ENCODE data around the gene FADS6. TPM values are rescaled to one million over a fixed set of nuclear protein-coding genes. Genes with fewer than 3 reads are reported as not detected.
A peak's percentile ranks its signal among the peaks of the same experiment; 100 is the strongest.

FADS6 gene
- total RNA-seq, 1 experiment from 2014 or later: not detected

DNA sequence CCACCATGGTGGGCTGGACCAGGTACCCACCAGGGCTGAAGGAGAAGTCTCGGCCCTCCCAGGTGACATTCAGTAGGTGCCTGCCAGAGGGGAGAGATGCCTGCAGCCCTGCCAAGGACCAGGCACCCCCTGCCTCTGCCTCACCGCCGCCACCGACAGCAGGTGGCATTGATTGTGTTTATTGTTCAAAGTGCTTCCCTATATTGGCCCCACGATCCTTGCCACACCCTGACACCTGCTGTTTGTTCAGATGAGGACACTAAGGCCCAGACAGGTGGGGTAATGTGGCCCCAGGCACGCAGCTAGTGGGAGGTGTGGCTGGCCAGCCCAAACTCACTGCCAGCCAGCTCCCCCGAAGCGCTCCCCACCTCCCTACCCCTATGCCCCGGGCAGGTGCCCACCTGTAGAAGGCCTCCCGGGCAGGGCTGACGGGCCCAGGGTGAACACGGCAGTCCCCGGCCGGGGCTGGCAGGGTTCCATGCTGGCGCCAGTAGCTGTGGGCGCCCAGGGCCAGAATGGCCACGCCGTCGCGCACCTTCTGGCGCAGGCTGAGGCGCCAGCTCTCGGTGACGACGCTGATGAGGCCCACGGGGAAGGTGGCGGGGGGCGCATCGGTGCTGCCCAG lies 41.7 kb downstream of the FADS6 start:
- H3K27me3 ChIP-seq (ENCODE audit: low read length): no peaks in the 10 kb centered on the region
- no peaks in the 10 kb centered on the region for H3K9me3 ChIP-seq (ENCODE audit: low read length)
- H3K79me2 ChIP-seq (ENCODE audit: low read length): no peaks in the 10 kb centered on the region
- DNase-seq: no peak
- H3K4me2 ChIP-seq (ENCODE audit: low read depth, low read length, poor library complexity, severe bottlenecking): no peak overlapping the region
- H2AFZ ChIP-seq (ENCODE audit: low read length): no peak overlapping the region
- H3K4me3 ChIP-seq (ENCODE audit: low read length): no peak overlapping the region
- H3K9me2 ChIP-seq (replicated peaks; ENCODE audit: insufficient read depth, low read length): no peaks in the 10 kb centered on the region
- H3K27ac ChIP-seq (ENCODE audit: low read length): no peak overlapping the region
- H3K36me3 ChIP-seq (ENCODE audit: insufficient read depth, low read length): no peaks in the 10 kb centered on the region
- H3K4me1 ChIP-seq (ENCODE audit: low read length): peaks cover 15% of the 10 kb centered on the region
- no peaks in the 10 kb centered on the region for H4K20me1 ChIP-seq (ENCODE audit: insufficient read depth, low read depth, low read length)
- H3K9ac ChIP-seq (ENCODE audit: low read length): no peak overlapping the region

DNA sequence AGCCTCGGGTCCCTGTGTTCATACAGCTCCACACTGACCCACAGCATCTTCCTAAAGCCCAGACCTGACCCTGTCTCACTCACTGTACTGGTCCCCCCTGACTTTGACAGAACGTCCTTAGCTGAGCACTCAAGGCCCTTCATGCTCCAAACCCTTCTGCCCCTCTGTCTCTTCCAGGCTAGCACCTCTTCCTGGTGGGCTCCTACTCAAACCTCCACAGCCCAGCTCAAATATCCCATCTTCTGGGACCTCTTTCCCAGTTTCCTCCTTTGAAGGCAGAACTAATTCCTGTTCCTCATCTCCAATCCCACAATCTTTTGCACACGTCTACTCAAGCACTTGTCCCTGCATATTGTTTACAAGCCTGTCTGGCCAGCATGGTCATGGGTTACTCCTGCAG lies 42.5 kb downstream of the FADS6 start:
- no peaks in the 10 kb centered on the region for H3K79me2 ChIP-seq (ENCODE audit: low read length)
- no peak for DNase-seq
- H2AFZ ChIP-seq (ENCODE audit: low read length): no peak overlapping the region
- no peak overlapping the region for H3K9ac ChIP-seq (ENCODE audit: low read length)
- no peaks in the 10 kb centered on the region for H3K36me3 ChIP-seq (ENCODE audit: insufficient read depth, low read length)
- no peak overlapping the region for H3K4me2 ChIP-seq (ENCODE audit: low read depth, low read length, poor library complexity, severe bottlenecking)
- H3K9me2 ChIP-seq (replicated peaks; ENCODE audit: insufficient read depth, low read length): no peaks in the 10 kb centered on the region
- peaks cover 15% of the 10 kb centered on the region for H3K4me1 ChIP-seq (ENCODE audit: low read length)
- H4K20me1 ChIP-seq (ENCODE audit: insufficient read depth, low read depth, low read length): no peaks in the 10 kb centered on the region
- H3K9me3 ChIP-seq (ENCODE audit: low read length): no peaks in the 10 kb centered on the region
- no peak overlapping the region for H3K27ac ChIP-seq (ENCODE audit: low read length)
- no peaks in the 10 kb centered on the region for H3K27me3 ChIP-seq (ENCODE audit: low read length)
- no peak overlapping the region for H3K4me3 ChIP-seq (ENCODE audit: low read length)

DNA sequence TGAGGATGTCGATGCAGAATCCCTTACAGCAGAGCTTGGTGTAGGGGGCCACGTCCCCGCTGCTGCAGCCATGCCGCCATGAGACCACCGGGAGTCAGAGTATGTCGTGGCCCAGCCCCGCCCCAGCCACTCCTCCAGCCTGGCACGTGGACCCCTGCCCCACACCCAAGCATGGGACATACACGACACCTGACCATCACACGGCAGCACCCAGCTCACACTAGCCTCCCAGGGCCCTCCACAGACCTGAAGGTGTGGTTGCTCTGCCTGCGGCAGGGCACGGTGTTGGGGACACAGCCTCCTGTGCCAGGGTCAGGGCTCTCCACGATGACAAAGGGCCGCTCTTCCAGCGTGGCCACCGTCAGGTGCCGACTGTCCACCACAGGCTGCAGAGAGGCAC lies 43.1 kb downstream of the FADS6 start:
- Histone ChIP-seq H3K36me3 (ENCODE audit: insufficient read depth, low read length) (no peaks in the 10 kb centered on the region), H3K4me3 (ENCODE audit: low read length) (no peak overlapping the region), H3K27me3 (ENCODE audit: low read length) (no peaks in the 10 kb centered on the region), H3K79me2 (ENCODE audit: low read length) (no peaks in the 10 kb centered on the region), H3K9me3 (ENCODE audit: low read length) (no peaks in the 10 kb centered on the region), H3K9me2 (replicated peaks; ENCODE audit: insufficient read depth, low read length) (no peaks in the 10 kb centered on the region), H3K4me2 (ENCODE audit: low read depth, low read length, poor library complexity, severe bottlenecking) (no peak overlapping the region), H3K4me1 (ENCODE audit: low read length) (peaks cover 15% of the 10 kb centered on the region), H3K27ac (ENCODE audit: low read length) (no peak overlapping the region), H2AFZ (ENCODE audit: low read length) (no peak overlapping the region), H4K20me1 (ENCODE audit: insufficient read depth, low read depth, low read length) (no peaks in the 10 kb centered on the region), H3K9ac (ENCODE audit: low read length) (no peak overlapping the region)
- DNase-seq: no peak

DNA sequence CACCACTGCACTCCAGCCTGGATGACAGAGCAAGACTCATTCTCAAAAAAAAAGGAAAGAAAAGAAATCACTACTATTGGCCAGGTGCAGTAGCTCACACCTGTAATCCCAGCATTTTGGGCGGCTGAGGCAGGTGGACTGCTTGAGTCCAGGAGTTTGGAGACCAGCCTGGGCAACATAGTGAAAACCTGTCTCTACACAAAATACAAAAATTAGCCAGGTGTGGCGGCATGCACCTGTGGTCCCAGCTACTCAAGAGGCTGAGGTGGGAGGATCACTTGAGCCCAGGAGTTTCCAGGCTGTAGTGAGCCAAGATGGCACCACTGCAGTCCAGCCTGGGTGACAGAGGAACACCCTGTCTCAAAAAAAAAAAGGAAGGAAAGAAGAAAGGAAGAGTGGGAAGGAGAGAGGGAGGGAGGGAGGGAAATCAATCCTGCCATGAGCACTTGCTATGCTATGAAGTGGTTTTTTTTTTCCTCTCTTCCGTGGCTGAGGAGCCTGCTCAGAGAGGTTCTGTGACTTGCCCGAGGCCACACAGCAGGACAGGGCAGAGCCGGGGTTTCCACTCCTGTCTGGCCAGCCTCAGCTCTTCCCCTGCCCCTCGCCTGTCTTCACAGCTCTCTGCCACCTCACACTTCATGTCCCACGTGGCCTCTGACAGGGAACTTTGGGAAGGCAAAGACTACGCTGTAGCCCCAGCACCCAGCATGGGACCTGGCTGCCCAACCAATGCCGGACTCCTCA lies 44.6 kb downstream of the FADS6 start:
- H2AFZ ChIP-seq (ENCODE audit: low read length): no peak overlapping the region
- H3K9me3 ChIP-seq (ENCODE audit: low read length): no peaks in the 10 kb centered on the region
- DNase-seq: peak; percentile 27
- H3K36me3 ChIP-seq (ENCODE audit: insufficient read depth, low read length): no peaks in the 10 kb centered on the region
- H3K4me2 ChIP-seq (ENCODE audit: low read depth, low read length, poor library complexity, severe bottlenecking): no peak overlapping the region
- H3K79me2 ChIP-seq (ENCODE audit: low read length): no peaks in the 10 kb centered on the region
- H4K20me1 ChIP-seq (ENCODE audit: insufficient read depth, low read depth, low read length): no peaks in the 10 kb centered on the region
- no peak overlapping the region for H3K27ac ChIP-seq (ENCODE audit: low read length)
- peaks cover 13% of the 10 kb centered on the region for H3K4me1 ChIP-seq (ENCODE audit: low read length)
- no peaks in the 10 kb centered on the region for H3K9me2 ChIP-seq (replicated peaks; ENCODE audit: insufficient read depth, low read length)
- no peak overlapping the region for H3K9ac ChIP-seq (ENCODE audit: low read length)
- no peaks in the 10 kb centered on the region for H3K27me3 ChIP-seq (ENCODE audit: low read length)
- H3K4me3 ChIP-seq (ENCODE audit: low read length): no peak overlapping the region

DNA sequence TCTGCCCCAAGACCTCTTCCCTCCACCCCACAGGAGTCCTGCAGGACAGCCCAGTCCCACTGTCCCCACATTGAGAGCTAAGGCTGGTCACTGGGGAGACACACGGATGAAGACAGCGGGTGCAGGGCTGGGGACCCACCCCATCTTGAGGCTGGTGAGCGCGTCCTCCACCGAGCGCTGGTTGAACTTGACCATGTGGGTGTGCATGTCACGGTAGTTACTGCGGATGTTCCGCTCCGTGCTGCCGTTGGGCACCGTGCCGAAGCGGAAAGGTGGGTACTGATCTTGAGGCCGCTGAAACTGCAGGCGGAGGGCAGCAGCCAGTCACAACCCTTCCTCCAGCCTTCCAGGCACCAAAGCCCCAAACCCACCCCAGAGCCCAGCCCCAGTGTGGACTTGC lies 46.8 kb downstream of the FADS6 start:
- H4K20me1 ChIP-seq (ENCODE audit: insufficient read depth, low read depth, low read length): no peaks in the 10 kb centered on the region
- H3K79me2 ChIP-seq (ENCODE audit: low read length): no peaks in the 10 kb centered on the region
- H3K27ac ChIP-seq (ENCODE audit: low read length): no peak overlapping the region
- no peak overlapping the region for H3K9ac ChIP-seq (ENCODE audit: low read length)
- H2AFZ ChIP-seq (ENCODE audit: low read length): no peak overlapping the region
- no peaks in the 10 kb centered on the region for H3K36me3 ChIP-seq (ENCODE audit: insufficient read depth, low read length)
- no peak overlapping the region for H3K4me3 ChIP-seq (ENCODE audit: low read length)
- H3K27me3 ChIP-seq (ENCODE audit: low read length): no peaks in the 10 kb centered on the region
- H3K9me2 ChIP-seq (replicated peaks; ENCODE audit: insufficient read depth, low read length): no peaks in the 10 kb centered on the region
- H3K4me1 ChIP-seq (ENCODE audit: low read length): no peaks in the 10 kb centered on the region
- no peak overlapping the region for H3K4me2 ChIP-seq (ENCODE audit: low read depth, low read length, poor library complexity, severe bottlenecking)
- H3K9me3 ChIP-seq (ENCODE audit: low read length): no peaks in the 10 kb centered on the region
- DNase-seq: no peak

DNA sequence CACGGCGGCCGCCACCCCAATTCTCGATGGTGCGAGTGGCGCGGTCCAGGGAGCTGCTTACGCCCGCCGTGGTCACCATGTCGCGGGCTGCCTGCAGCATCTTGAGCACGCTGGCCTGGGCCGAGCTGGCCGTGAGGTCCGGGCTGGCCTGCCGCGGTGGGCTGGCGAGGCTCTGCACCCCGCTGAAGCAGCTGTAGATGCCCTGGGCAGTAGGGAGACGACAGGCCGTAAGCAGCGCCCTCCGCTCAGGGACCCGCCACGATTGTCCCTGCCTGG lies 50.1 kb downstream of the FADS6 start:
- peak; percentile 23 for DNase-seq
- H3K36me3 ChIP-seq (ENCODE audit: insufficient read depth, low read length): no peaks in the 10 kb centered on the region
- no peak overlapping the region for H3K4me3 ChIP-seq (ENCODE audit: low read length)
- no peak overlapping the region for H3K9ac ChIP-seq (ENCODE audit: low read length)
- H3K9me2 ChIP-seq (replicated peaks; ENCODE audit: insufficient read depth, low read length): no peaks in the 10 kb centered on the region
- peaks cover 12% of the 10 kb centered on the region for H3K4me1 ChIP-seq (ENCODE audit: low read length)
- H4K20me1 ChIP-seq (ENCODE audit: insufficient read depth, low read depth, low read length): no peaks in the 10 kb centered on the region
- no peak overlapping the region for H3K27ac ChIP-seq (ENCODE audit: low read length)
- no peak overlapping the region for H2AFZ ChIP-seq (ENCODE audit: low read length)
- H3K4me2 ChIP-seq (ENCODE audit: low read depth, low read length, poor library complexity, severe bottlenecking): no peak overlapping the region
- no peaks in the 10 kb centered on the region for H3K79me2 ChIP-seq (ENCODE audit: low read length)
- H3K9me3 ChIP-seq (ENCODE audit: low read length): no peaks in the 10 kb centered on the region
- no peaks in the 10 kb centered on the region for H3K27me3 ChIP-seq (ENCODE audit: low read length)

DNA sequence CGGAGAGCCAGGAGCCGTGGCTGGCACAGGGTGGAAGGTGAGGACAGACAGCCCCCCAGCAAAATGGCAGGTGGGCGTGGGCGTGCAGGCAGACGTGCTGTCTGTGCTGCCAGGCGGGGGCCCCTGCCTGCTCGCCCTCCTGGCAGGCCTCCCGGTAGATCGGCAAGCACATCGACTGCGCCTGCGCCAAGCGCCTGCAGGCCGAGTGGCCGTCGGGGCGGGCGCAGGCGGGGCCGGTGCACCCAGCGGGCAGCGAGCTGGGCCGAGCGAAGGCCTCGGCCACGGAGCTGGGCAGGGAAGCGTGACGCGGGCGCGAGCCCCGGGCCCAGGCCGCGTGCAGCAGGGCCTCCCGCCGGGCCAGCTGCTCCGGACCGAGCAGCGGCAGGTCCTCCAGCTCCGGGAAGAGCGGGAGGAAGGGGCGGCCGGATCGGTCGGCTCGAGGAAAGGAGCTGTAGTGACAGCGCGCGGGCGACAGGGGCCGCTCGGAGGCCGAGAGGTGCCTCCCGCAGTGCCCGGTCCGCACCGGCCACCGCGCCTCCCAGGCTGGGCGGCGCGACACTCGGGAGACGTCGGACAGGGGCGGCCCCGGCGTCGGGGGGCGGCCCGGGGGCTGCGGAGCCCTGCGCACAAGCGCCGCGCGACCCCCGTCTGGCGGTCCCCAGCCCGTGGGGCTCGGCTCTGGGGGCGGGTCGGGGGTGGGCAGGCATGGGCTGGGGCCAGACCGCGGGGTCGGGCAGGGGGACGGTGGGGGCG lies 50.7 kb downstream of the FADS6 start:
- Histone ChIP-seq H3K9ac (ENCODE audit: low read length) (no peak overlapping the region), H3K4me2 (ENCODE audit: low read depth, low read length, poor library complexity, severe bottlenecking) (no peak overlapping the region), H3K4me3 (ENCODE audit: low read length) (no peak overlapping the region), H3K79me2 (ENCODE audit: low read length) (no peaks in the 10 kb centered on the region), H4K20me1 (ENCODE audit: insufficient read depth, low read depth, low read length) (no peaks in the 10 kb centered on the region), H3K36me3 (ENCODE audit: insufficient read depth, low read length) (no peaks in the 10 kb centered on the region), H3K4me1 (ENCODE audit: low read length) (peaks cover 12% of the 10 kb centered on the region), H3K9me3 (ENCODE audit: low read length) (no peaks in the 10 kb centered on the region), H3K27me3 (ENCODE audit: low read length) (no peaks in the 10 kb centered on the region), H3K27ac (ENCODE audit: low read length) (no peak overlapping the region), H3K9me2 (replicated peaks; ENCODE audit: insufficient read depth, low read length) (no peaks in the 10 kb centered on the region), H2AFZ (ENCODE audit: low read length) (no peak overlapping the region)
- DNase-seq: no peak

DNA sequence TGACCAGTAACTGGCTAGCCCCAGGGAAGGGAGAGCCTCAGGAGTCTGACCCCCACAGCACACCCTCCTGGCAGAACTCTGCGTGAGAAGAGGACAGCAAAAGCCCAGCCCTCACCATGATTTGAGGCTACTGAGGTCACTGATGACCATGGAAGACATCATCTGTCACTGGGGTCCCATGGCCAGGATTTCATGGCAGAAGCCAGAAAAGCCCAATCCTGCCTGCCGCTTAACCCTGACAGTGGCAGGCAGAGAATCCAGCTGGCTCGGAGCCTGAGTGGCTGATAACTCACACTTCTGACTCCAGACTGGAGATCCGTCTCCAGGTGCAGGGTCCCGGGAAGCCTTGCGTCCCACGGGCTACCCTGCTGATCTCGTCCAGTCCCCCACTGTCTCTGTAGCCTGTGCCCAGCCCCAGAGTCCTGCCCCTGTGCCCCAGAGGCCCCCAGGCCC lies 51.3 kb downstream of the FADS6 start:
- Histone ChIP-seq H3K36me3 (ENCODE audit: insufficient read depth, low read length) (no peaks in the 10 kb centered on the region), H2AFZ (ENCODE audit: low read length) (no peak overlapping the region), H3K9ac (ENCODE audit: low read length) (no peak overlapping the region), H3K9me2 (replicated peaks; ENCODE audit: insufficient read depth, low read length) (no peaks in the 10 kb centered on the region), H4K20me1 (ENCODE audit: insufficient read depth, low read depth, low read length) (no peaks in the 10 kb centered on the region), H3K27ac (ENCODE audit: low read length) (no peak overlapping the region), H3K4me3 (ENCODE audit: low read length) (no peak overlapping the region), H3K27me3 (ENCODE audit: low read length) (no peaks in the 10 kb centered on the region), H3K9me3 (ENCODE audit: low read length) (no peaks in the 10 kb centered on the region), H3K4me1 (ENCODE audit: low read length) (peaks cover 12% of the 10 kb centered on the region), H3K4me2 (ENCODE audit: low read depth, low read length, poor library complexity, severe bottlenecking) (no peak overlapping the region), H3K79me2 (ENCODE audit: low read length) (no peaks in the 10 kb centered on the region)
- peak; percentile 29 for DNase-seq

Data from Karpas-422 (cell line).